ENCODE measurements around the gene MPHOSPH6.

- TF ChIP-seq FOXM1 (IDR thresholded peaks at IDR 0.05; ENCODE audit: borderline replicate concordance, low read depth) (no peak), RAD21 (IDR thresholded peaks at IDR 0.05; ENCODE audit: low read depth) (no peak), USF1 (IDR thresholded peaks at IDR 0.05) (no peak), MAX (IDR thresholded peaks at IDR 0.05) (no peak)
Observed at GRCh38 chr16:82124651-82125050, 45.4 kb downstream of the MPHOSPH6 start.

Data from Ishikawa (cell line).